ENCODE results near the gene SHISA5. TPM values are rescaled to one million over a fixed set of nuclear protein-coding genes. Genes with fewer than 3 reads are reported as not detected.
A peak's percentile ranks its signal among the peaks of the same experiment; 100 is the strongest.

The SHISA5 gene
- total RNA-seq, 1 experiment from 2014 or later = 137 TPM

DNA sequence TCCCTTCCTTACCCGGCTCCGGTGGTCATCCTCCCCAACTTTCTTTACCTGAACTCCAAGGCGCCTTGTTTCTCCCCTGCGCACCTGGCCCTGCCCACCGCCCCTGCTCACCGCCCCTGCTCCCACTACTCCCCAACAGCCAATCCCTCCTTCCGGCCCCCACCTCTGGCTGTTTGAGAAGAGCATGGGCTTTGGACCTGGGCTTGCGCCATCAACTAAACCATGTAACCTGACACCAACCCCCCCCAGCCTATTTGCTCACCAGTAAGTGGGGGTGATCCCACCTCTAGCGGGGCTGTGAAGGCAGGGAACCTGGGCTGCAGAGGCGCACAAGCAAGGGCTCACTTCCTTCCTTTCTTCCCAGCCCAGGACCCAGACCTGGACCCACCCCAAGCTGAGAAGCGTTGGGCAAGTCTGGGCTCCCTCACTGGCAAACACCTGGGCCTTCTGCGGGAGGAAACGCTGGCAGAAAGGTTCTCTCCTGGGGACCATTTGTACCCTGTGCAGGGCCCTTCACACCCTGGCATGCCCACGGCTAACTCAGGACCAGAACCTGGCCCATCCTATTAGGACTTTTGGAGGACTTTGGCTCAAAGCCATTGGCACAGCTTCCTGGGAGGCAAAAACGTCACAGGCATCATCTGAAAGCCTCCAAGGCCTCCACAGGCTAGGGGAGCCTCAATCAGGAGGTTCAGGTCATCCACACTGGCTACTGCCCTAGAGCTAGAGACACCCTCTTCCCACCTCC, 73.8 kb downstream of the SHISA5 start, which contains the start of gene PLXNB1 (continued):
- TF ChIP-seq ESRRA (CRISPR knock-in tag; IDR thresholded peaks at IDR 0.05; ENCODE audit: borderline replicate concordance) = no peak
- TF ChIP-seq, protein P1, sequence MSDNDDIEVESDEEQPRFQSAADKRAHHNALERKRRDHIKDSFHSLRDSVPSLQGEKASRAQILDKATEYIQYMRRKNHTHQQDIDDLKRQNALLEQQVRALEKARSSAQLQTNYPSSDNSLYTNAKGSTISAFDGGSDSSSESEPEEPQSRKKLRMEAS (CRISPR knock-in tag; IDR thresholded peaks at IDR 0.05) = peak; percentile 73
- no peak for TF ChIP-seq IRF2 (CRISPR knock-in tag; IDR thresholded peaks at IDR 0.05; ENCODE audit: borderline replicate concordance, low read depth)
- TF ChIP-seq NFYB (CRISPR knock-in tag; conservative IDR thresholded peaks at IDR 0.05; ENCODE audit: low read depth) = no peak

DNA sequence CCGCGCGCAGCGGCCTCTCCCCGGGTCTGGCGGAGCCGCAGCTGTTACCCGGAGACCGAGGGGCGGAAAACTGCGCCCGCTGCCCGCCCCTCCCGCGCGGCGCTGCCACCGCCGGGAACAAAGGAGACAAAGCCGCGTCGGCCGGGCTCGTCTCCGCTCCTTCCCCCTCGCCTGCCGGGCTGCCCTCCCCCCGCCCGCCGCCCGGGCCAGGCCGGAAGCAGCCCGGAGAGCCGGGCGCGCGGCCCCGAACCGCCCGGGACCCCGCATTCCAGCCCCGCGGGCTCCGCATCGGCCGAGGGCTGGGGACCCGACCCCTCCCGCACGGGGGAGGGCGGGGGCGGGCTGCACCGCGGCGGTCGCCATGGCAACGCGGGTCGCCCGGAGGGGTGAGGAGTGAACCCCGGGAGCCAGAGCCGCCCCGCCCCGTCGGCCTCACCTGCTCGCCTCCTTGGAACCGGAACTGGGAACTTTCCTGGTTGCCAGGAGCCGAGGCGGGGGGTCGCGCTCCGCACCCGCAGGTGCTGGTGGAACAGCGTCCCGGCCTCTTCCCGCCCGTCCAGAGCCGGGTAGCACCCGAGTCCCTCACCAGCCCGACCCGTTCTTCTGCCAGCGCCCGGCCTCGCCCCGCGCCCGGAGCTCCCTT, 74.5 kb downstream of the SHISA5 start:
- peaks cover 29% of the 10 kb centered on the region for H3K36me3 Mint-ChIP-seq
- ATAC-seq = peak; percentile 16
- ChIA-PET CTCF (interaction anchor here (1.1 to 8.2 kb wide), 6 partner anchors 11 to 235 kb away, joined by 3 to 142 read pairs (median 8); partner anchors contain the start of genes CCDC51 and TMA7), POLR2A (interaction anchor here (0.9 to 3.7 kb wide), 5 partner anchors 10 to 127 kb away, joined by 3 to 15 read pairs (median 5); partner anchors contain the start of genes ATRIP, CCDC51, PFKFB4 and TMA7)
- no peaks in the 10 kb centered on the region for H3K9me3 Mint-ChIP-seq
- peak; percentile 86 for DNase-seq (ENCODE audit: low spot score)
- H3K4me1 Mint-ChIP-seq = peaks cover 59% of the 10 kb centered on the region
- peak overlapping the region; percentile 87 for H3K27ac Mint-ChIP-seq
- peak overlapping the region; percentile 87 for H3K4me3 Mint-ChIP-seq
- H3K27me3 Mint-ChIP-seq (ENCODE audit: low read depth) = no peaks in the 10 kb centered on the region
- TF ChIP-seq ZNF423 (CRISPR knock-in tag; IDR thresholded peaks at IDR 0.05) (peak; percentile 79), TP53 (CRISPR knock-in tag; IDR thresholded peaks at IDR 0.05) (no peak; the same call in 1 of the 2 replicates), TCF7 (CRISPR knock-in tag; IDR thresholded peaks at IDR 0.05; ENCODE audit: low read depth) (no peak), KAT7 (CRISPR knock-in tag; IDR thresholded peaks at IDR 0.05; ENCODE audit: borderline replicate concordance) (no peak), ELF4 (CRISPR knock-in tag; IDR thresholded peaks at IDR 0.05; ENCODE audit: low read depth) (no peak), ESRRA (CRISPR knock-in tag; IDR thresholded peaks at IDR 0.05; ENCODE audit: borderline replicate concordance) (no peak)
- TF ChIP-seq, protein P2, sequence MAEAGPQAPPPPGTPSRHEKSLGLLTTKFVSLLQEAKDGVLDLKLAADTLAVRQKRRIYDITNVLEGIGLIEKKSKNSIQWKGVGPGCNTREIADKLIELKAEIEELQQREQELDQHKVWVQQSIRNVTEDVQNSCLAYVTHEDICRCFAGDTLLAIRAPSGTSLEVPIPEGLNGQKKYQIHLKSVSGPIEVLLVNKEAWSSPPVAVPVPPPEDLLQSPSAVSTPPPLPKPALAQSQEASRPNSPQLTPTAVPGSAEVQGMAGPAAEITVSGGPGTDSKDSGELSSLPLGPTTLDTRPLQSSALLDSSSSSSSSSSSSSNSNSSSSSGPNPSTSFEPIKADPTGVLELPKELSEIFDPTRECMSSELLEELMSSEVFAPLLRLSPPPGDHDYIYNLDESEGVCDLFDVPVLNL (CRISPR knock-in tag; IDR thresholded peaks at IDR 0.05; ENCODE audit: borderline replicate concordance, low read depth) = peak; percentile 9; the same call in 1 of the 2 replicates
- TF ChIP-seq, protein P3, sequence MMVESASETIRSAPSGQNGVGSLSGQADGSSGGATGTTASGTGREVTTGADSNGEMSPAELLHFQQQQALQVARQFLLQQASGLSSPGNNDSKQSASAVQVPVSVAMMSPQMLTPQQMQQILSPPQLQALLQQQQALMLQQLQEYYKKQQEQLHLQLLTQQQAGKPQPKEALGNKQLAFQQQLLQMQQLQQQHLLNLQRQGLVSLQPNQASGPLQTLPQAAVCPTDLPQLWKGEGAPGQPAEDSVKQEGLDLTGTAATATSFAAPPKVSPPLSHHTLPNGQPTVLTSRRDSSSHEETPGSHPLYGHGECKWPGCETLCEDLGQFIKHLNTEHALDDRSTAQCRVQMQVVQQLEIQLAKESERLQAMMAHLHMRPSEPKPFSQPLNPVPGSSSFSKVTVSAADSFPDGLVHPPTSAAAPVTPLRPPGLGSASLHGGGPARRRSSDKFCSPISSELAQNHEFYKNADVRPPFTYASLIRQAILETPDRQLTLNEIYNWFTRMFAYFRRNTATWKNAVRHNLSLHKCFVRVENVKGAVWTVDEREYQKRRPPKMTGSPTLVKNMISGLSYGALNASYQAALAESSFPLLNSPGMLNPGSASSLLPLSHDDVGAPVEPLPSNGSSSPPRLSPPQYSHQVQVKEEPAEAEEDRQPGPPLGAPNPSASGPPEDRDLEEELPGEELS (CRISPR knock-in tag; IDR thresholded peaks at IDR 0.05) = peak; percentile 1; the same call in 1 of the 2 replicates
- TF ChIP-seq, protein P4, sequence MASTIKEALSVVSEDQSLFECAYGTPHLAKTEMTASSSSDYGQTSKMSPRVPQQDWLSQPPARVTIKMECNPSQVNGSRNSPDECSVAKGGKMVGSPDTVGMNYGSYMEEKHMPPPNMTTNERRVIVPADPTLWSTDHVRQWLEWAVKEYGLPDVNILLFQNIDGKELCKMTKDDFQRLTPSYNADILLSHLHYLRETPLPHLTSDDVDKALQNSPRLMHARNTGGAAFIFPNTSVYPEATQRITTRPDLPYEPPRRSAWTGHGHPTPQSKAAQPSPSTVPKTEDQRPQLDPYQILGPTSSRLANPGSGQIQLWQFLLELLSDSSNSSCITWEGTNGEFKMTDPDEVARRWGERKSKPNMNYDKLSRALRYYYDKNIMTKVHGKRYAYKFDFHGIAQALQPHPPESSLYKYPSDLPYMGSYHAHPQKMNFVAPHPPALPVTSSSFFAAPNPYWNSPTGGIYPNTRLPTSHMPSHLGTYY (CRISPR knock-in tag; IDR thresholded peaks at IDR 0.05) = no peak
- TF ChIP-seq, protein P5, sequence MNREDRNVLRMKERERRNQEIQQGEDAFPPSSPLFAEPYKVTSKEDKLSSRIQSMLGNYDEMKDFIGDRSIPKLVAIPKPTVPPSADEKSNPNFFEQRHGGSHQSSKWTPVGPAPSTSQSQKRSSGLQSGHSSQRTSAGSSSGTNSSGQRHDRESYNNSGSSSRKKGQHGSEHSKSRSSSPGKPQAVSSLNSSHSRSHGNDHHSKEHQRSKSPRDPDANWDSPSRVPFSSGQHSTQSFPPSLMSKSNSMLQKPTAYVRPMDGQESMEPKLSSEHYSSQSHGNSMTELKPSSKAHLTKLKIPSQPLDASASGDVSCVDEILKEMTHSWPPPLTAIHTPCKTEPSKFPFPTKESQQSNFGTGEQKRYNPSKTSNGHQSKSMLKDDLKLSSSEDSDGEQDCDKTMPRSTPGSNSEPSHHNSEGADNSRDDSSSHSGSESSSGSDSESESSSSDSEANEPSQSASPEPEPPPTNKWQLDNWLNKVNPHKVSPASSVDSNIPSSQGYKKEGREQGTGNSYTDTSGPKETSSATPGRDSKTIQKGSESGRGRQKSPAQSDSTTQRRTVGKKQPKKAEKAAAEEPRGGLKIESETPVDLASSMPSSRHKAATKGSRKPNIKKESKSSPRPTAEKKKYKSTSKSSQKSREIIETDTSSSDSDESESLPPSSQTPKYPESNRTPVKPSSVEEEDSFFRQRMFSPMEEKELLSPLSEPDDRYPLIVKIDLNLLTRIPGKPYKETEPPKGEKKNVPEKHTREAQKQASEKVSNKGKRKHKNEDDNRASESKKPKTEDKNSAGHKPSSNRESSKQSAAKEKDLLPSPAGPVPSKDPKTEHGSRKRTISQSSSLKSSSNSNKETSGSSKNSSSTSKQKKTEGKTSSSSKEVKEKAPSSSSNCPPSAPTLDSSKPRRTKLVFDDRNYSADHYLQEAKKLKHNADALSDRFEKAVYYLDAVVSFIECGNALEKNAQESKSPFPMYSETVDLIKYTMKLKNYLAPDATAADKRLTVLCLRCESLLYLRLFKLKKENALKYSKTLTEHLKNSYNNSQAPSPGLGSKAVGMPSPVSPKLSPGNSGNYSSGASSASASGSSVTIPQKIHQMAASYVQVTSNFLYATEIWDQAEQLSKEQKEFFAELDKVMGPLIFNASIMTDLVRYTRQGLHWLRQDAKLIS (CRISPR knock-in tag; IDR thresholded peaks at IDR 0.05; ENCODE audit: borderline replicate concordance) = no peak
- TF ChIP-seq, protein P6, sequence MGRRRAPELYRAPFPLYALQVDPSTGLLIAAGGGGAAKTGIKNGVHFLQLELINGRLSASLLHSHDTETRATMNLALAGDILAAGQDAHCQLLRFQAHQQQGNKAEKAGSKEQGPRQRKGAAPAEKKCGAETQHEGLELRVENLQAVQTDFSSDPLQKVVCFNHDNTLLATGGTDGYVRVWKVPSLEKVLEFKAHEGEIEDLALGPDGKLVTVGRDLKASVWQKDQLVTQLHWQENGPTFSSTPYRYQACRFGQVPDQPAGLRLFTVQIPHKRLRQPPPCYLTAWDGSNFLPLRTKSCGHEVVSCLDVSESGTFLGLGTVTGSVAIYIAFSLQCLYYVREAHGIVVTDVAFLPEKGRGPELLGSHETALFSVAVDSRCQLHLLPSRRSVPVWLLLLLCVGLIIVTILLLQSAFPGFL (CRISPR knock-in tag; IDR thresholded peaks at IDR 0.05; ENCODE audit: borderline replicate concordance) = no peak
- TF ChIP-seq, protein P7, sequence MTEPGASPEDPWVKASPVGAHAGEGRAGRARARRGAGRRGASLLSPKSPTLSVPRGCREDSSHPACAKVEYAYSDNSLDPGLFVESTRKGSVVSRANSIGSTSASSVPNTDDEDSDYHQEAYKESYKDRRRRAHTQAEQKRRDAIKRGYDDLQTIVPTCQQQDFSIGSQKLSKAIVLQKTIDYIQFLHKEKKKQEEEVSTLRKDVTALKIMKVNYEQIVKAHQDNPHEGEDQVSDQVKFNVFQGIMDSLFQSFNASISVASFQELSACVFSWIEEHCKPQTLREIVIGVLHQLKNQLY (CRISPR knock-in tag; IDR thresholded peaks at IDR 0.05) = 0 out of 2 replicates have a peak, but pooled peaks have one; percentile 50
- TF ChIP-seq, protein P8, sequence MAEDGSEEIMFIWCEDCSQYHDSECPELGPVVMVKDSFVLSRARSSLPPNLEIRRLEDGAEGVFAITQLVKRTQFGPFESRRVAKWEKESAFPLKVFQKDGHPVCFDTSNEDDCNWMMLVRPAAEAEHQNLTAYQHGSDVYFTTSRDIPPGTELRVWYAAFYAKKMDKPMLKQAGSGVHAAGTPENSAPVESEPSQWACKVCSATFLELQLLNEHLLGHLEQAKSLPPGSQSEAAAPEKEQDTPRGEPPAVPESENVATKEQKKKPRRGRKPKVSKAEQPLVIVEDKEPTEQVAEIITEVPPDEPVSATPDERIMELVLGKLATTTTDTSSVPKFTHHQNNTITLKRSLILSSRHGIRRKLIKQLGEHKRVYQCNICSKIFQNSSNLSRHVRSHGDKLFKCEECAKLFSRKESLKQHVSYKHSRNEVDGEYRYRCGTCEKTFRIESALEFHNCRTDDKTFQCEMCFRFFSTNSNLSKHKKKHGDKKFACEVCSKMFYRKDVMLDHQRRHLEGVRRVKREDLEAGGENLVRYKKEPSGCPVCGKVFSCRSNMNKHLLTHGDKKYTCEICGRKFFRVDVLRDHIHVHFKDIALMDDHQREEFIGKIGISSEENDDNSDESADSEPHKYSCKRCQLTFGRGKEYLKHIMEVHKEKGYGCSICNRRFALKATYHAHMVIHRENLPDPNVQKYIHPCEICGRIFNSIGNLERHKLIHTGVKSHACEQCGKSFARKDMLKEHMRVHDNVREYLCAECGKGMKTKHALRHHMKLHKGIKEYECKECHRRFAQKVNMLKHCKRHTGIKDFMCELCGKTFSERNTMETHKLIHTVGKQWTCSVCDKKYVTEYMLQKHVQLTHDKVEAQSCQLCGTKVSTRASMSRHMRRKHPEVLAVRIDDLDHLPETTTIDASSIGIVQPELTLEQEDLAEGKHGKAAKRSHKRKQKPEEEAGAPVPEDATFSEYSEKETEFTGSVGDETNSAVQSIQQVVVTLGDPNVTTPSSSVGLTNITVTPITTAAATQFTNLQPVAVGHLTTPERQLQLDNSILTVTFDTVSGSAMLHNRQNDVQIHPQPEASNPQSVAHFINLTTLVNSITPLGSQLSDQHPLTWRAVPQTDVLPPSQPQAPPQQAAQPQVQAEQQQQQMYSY (CRISPR knock-in tag; IDR thresholded peaks at IDR 0.05) = no peak
